ENCODE data around the gene SNX33. TPM values are rescaled to one million over a fixed set of nuclear protein-coding genes. Genes with fewer than 3 reads are reported as not detected.
"Not testable (repeated sequence)": the region's sequence is repeated elsewhere in the genome, so short reads cannot be mapped to it uniquely, and the experiment has no call there.

SNX33 gene
- polyA plus RNA-seq, 3 donors, result 18.0 to 21.8 (median 20.5) TPM

GRCh38 chr15:75693028-75693427 lies 45.3 kb downstream of the SNX33 start:
- not testable (repeated sequence) for DNase-seq (ENCODE audit: extremely low read depth in 1 of 11, low read depth in 9 of 11, low spot score in 4 of 11)

DNA sequence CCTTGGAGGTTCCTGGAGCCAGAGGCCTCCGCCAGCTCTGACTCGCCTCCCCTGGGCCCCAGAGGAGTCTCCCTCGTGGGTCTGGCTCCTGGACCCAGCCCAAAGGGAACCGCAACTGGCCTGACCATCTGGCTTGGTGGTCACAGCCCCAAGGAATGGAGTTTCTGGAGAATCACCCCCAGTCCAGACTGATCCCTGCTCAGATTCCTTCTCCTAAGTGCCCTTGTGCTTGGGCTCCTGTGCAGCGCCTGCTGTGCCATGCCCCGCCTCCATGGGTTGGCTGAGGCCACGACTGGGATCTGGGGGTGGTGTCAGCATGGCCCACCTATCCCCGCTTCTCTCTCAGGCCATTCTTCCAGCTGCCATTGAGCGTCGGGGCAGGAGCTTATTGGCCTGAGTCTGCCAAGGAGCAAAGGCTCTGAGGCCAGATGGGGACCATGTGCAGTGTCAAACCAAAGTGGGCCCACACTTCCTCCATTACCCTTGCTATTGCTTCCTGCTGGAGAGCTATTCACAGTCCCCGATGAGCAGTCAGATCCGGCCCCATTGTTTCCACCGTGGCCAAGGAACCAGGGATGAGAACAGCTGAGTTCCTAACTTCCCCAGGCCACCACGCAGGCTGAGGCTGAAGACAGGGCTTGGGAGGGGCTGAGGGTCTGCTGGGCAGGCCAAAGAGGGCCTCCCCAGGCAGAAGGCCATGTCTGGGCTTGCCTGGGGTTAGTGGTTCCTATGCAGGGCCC lies 46.0 kb downstream of the SNX33 start:
- no peak for DNase-seq (ENCODE audit: extremely low read depth in 1 of 11, low read depth in 9 of 11, low spot score in 4 of 11)

GRCh38 chr15:75694241-75695182 lies 46.8 kb downstream of the SNX33 start:
- DNase-seq (ENCODE audit: extremely low read depth in 1 of 11, low read depth in 9 of 11, low spot score in 4 of 11), result no peak

DNA sequence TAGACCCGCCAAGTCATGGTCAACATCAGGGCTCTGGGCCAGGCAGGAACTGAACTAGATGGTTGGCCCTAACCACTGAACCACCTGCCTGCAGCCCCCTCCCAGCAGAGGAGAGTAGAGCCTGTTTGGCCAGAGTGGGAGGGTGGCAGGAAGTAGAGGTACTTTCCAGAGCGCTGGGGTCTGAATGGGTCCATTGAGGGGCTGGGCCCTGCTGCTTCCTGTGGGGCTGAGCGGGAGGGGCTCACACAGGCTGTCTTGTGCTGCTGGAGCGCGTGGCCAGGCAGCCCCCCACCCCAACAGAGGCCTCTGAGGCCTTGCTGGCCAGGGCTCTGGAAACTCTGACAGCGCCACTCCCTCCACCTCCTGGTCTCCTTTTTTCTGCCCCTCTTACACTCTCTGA lies 47.5 kb downstream of the SNX33 start:
- DNase-seq (ENCODE audit: extremely low read depth in 1 of 11, low read depth in 9 of 11, low spot score in 4 of 11), result no peak

- DNase-seq (ENCODE audit: extremely low read depth in 1 of 11, low read depth in 9 of 11, low spot score in 4 of 11), result no peak
These were observed 48.1 kb downstream of the SNX33 start for GRCh38 chr15:75695634-75696310.

DNA sequence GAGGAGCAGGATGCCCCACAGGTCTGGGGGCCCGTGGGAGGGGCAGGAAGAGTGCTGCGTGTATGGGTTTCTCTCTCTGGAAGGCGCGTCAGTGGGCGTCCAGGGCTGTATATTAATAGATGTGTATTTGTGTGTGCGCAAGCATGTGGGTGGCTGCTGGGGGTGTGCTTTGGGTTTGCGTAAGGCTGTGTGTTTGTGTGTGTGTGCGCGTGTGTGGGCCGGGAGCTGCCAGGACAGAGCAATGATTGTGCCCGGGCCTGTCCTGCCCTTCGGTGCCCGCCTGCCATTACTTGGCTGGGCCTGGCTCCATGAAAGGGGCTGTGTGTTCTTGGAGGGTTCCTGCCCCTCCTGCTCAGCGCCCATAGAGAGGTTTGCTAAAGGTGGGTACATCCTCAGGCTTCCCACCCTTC lies 48.6 kb downstream of the SNX33 start:
- DNase-seq (ENCODE audit: extremely low read depth in 1 of 11, low read depth in 9 of 11, low spot score in 4 of 11), result no peak

DNA sequence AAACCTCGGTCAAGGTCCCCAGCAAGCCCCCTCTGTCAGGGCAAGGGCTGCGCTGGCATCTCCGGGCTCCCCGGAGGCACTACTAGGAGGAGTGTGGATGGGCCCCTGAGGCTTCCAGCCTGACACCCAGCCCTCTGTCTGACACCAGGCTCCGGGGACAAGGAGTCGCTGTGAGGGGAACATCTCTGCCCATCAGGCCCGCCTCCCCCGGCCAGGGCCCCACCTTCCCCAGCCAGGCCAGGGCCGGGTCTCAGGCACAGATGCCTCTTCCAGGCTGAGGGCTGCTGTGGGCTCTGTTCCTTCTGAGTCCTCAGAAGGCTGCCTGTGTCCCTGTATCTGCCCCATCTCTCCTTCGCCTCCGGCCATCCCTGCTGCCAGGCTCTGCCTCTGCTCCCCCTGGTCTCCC lies 49.1 kb downstream of the SNX33 start:
- no peak for DNase-seq (ENCODE audit: extremely low read depth in 1 of 11, low read depth in 9 of 11, low spot score in 4 of 11)

DNA sequence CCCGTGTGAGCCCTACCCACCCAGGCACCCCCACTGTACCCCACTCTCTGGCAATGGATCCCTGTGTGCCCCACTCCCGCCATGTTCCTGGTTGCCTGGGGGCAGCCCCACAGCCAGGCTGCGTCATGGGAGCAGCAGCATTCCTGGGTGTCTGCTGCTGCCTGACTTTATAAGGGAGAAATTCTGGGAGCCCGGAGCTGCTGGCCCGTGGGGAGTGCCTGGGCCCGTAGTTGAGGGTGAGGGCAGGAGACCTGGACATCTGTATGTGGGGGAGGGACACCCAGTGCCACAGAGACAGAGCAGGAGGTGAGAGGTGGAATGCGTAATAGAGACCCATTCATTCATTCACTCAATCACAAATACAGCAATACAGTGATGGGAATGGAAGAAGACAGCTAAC lies 49.8 kb downstream of the SNX33 start:
- no peak for DNase-seq (ENCODE audit: extremely low read depth in 1 of 11, low read depth in 9 of 11, low spot score in 4 of 11)

DNA sequence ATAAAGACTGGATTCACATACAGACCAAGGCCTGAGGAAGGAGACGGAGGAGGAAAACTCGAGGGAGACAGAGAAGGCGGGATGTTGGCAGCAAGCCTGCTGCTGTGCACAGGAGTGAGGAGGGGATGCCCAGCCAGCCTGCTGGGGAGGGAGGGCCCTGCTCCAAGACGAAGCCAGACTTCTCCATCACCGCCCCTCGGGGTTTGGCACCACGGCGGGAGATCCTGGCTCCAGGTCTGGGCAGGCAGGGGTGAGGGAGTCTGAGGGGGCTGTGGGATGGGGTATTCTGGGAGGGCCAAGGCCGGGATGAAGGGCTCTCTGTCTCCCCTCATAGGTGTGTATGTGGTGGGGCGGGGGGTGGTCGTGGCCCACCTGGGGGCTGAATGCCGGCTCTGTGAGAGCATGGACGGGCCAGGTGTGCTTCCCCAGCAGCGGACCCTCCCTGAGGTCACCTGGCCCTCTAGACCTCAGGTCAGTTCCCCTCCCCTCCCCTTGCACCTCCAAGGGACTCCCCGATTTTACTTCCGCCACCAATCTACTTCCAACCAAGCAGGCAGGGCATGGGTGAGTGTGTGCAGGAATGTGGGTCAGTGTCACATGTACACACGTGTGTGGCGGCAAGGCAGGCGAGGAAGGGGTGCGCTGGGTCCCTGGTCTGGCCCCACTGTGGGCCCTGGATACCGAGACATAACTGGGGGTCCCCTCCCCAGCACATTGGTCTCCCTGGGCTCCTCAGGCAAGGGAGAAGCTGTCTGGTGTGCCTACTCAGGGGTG lies 50.4 kb downstream of the SNX33 start:
- DNase-seq (ENCODE audit: extremely low read depth in 1 of 11, low read depth in 9 of 11, low spot score in 4 of 11), result not testable (repeated sequence)

DNA sequence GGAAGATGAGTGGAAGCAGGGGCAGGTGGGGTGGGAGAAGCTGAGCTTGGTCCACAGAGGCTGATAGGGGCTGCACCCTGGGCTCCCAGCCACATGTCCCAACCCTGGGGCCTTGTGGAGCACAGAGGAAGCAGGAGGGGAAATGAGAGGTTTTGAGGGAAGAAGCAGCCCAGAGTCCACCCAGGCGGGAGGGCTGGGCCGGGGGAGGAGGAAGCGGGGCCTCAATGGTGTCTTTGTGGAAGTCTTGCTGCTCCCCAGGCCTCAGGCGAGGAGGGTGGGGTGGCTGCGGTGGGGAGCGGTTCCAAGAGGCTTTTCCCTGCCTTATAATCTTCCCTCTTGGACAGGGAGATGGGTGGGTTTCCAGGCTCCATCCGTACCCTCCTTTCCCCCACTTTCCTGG lies 51.8 kb downstream of the SNX33 start:
- DNase-seq (ENCODE audit: extremely low read depth in 1 of 11, low read depth in 9 of 11, low spot score in 4 of 11), result not testable (repeated sequence)

DNA sequence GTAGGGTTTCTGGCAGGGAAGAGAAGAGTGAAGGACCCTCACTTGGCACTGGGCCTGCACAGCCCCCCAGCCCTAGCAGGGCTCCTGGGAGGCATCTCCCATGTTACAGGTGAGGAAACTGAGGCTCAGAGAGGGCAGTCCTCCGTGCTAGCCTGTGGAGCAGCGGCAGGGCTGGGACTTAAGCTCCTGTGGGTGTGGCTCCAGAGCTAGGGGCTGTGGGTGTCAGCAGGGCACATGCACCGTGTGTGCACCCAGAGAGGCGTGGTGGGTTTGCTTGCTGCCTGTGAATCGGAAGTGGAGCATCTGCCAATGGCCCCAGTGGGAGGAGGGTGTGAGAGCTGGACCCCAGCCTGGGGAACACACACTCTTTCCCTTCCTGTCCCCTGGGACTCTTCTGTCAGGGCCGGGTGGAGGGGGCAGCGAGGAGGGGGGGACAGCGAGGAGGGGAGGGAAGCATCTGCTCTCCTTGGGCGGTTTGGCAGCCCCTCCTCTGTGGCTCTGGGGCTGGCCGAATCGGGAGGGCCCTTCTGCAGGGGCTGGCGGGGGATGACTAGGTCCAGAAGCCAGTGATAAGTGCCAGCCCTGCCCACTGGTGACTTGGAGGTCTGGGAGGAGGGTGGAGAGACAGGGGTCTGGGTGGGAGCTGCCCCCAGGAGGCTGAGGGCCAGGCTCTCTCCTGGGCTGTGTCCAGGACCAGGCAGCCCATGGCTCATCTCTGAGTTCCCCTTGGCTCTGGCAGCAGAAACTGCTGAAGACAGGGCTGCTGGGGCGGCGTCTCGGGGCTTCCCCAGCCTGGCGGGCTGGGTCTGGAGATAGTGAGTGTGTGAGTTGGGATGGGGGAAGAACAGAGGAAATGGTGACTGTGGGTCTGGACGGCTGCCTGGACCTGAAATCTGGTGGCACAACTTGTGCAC lies 52.5 kb downstream of the SNX33 start:
- DNase-seq (ENCODE audit: extremely low read depth in 1 of 11, low read depth in 9 of 11, low spot score in 4 of 11), result not testable (repeated sequence)

DNA sequence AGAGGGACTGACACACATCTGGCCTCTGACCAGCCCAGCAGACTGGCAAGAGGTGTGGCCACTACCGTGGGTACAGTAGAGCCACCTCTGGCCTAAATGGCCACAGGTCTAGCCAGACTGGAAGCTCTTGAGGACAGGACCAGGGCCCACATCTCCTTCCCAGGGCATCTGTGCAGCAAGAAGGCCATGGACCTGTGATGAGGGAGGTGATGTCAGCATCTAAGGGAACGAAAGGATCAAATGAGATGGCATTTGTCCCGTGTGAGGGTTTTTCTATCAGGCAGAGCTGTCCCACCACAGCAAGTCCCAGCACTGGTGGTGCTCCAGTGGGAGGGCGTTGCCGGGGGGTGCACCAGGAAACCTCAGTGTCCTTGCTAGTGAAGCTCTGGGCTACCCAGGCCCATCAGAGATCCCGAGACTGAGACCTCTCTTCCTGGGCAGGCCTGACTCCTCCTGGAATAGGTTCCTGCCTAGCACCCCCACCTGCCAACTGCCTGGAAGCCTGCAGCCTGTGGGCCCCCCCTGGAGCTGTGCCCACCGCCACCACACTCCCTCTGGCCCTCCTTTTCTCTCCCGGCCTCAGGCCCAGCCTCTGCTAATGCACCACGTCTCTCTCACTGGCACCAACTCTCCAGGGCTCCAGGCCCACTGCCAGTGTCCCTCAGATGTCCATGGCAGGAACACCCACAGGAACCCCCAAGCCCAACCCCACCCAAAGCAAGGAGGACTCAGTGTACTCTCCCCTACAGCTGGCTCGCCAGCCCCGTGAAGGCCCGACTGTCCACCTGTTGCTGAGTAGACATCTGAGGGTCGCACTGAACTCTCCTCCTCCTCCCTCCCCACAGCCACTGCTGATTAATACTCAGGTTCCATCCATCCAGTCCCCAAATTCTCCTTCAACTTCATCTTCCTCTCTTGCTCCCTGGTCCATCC lies 53.6 kb downstream of the SNX33 start:
- not testable (repeated sequence) for DNase-seq (ENCODE audit: extremely low read depth in 1 of 11, low read depth in 9 of 11, low spot score in 4 of 11)

GRCh38 chr15:75702436-75702835 lies 54.7 kb downstream of the SNX33 start:
- DNase-seq (ENCODE audit: extremely low read depth in 1 of 11, low read depth in 9 of 11, low spot score in 4 of 11), result no peak

- not testable (repeated sequence) for DNase-seq (ENCODE audit: extremely low read depth in 1 of 11, low read depth in 9 of 11, low spot score in 4 of 11)
These were observed 55.9 kb downstream of the SNX33 start for GRCh38 chr15:75703440-75704262.

DNA sequence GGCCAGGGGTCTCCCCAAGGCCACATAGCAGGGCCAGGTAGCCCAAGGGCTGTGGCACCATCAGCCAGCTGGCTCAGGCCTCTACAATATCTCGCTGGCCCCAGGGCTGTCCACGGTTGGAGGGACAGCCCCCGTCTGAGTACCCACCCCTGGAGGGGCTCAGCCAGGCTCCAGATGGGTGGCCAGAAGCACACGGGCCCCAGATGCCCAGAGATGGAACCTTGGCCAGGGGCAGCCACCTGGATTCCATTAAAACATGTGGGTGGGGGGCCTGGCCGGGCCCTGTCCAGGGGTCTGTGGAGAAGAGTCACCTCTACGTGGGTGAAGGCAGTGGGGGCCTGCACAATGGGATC lies 56.5 kb downstream of the SNX33 start:
- no peak for DNase-seq (ENCODE audit: extremely low read depth in 1 of 11, low read depth in 9 of 11, low spot score in 4 of 11)

GRCh38 chr15:75704618-75705017 lies 56.9 kb downstream of the SNX33 start:
- DNase-seq (ENCODE audit: extremely low read depth in 1 of 11, low read depth in 9 of 11, low spot score in 4 of 11), result no peak
